ENCODE results near the gene ADSL.

ADSL gene

DNA sequence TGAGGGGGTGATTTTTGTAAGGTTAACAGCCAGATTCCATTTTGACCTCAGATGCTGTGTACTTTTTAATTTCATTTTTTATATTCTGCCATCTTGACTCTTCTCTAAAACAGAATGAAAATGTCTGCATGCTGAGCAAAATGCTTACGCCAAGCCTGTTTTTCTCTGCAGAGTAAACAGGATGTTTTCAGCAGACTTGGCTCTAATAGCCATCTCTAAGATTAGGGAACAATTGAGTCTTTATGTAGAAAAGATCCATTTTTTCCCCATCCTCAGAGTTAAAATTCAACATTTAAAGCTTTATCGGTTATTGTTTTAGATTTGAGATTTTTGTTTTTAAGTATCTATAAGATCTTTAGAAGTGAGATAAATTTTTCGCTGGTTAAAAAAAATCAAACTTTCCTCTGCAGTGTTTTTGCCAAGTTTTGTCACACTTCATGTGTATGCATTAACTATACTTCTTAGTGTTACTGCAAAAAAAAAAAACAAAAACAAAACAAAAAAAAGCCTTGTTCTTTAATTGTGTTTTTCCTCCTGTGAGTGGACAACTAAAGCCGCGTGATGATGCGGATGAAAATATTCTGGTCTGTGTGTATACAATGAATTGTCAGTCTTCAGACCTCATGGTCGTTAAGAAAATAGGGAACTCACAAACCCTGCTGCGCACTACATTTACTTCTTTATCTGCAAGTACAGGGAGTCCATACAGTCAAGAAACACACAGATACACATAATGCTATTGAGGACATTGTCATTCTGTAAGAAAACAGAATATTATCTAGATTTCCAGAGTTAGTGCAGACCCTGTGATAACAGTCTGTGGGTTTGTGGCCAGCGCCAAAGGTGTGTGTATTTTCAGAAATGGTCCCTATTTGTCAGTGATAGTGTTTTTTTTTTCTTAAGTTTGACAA is 17.5 kb upstream of the ADSL start:
- DNase-seq (ENCODE audit: low spot score), result no peak

DNA sequence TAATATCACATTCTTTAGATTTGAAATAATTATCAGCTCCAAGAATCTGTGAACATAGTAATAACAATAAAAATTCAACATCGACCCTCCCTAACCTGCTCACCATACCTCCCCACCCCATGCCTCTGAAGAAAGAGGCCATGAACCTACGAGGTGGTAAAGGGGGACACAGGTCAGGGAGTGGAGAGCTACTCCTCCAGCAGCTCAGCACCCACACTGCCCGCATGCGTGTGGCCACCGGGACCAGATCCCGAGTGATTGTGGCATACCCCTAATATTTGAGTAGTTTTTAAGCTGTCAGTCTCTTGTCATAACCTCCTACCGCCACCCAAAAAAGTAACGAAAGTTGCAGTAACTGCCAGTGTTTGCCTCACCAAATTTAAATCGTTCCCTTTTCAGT is 16.8 kb upstream of the ADSL start:
- DNase-seq (ENCODE audit: low spot score), result no peak

DNA sequence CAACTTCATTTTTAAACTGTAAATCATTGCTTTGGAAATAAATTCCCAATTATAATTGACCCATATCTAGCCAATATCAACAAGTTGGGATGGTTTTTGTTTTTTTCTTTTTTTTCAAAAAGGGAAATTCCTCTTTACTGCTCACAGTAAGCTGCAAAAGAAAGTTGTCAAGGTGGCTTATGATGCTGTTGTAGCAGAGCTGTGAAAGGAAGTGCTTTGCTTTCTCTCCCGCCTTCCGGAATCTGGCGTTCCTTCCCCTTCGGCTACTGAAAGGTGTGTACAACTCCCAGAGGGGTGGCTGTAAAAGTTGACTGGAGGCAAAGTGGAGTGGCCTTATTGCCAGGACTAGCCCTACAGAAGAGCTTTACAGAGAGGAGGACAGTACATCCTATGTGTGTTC is 16.2 kb upstream of the ADSL start:
- no peak for DNase-seq (ENCODE audit: low spot score)

DNA sequence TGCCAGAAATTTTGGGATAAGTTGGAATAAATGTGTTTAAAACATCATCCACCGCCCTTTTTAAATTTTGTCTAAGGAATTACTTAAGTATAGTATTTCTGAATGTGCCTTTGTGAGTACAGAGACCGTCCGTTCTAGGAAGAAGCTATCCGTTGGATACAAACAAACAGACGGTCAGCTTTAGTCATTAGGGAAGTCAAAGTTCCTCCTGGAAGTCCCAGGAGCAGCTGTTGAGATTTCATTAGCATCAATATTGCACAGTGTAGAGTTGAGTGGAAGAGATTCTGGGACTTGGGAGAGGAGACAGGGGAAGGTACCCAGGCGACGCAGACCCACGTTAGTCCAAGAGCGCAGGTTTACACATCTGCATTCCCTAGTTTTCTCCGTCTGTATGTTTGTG is 15.7 kb upstream of the ADSL start:
- no peak for DNase-seq (ENCODE audit: low spot score)

DNA sequence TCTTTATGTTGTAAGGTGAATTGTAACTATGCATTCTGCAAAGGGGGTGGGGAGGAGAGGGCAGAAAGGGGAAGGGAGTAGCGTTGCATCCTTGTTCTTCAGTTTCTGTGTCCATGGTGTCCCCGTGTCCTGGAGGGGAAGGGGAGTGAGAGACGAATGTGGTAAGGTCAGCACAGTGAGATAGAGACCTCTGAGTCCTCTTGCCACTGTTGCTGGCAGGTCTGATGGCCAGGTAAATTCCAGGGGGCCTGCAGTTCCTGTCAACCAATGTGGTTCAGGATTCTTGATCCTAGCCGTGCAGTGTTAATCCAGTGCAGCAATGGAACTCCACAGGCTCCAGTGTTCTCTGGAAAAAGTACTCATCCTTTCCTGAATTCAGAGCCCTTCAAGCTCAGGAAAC is 14.6 kb upstream of the ADSL start:
- DNase-seq (ENCODE audit: low spot score), result no peak

DNA sequence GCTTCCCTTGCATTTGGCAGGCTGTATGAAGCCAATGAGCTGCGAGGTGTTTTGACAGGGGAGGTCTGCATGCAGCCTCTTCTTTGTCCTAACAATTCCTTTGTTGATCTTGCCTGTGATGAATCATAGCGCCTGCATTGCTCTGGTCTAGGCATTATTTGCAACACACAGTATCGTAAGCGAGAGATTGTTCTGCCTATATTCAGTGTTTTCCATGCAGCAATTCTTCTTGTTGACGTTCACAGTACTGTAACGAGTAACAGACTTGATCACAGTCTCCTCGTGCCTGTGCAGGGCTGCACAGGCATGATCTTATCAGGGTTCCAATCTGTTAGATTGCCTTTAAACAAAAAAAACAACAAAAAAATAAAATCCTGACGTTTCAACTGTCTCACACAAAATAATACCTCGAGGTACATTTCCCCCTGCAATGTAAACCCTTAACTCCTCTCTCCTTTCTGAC is 13.9 kb upstream of the ADSL start:
- no peak for DNase-seq (ENCODE audit: low spot score)

DNA sequence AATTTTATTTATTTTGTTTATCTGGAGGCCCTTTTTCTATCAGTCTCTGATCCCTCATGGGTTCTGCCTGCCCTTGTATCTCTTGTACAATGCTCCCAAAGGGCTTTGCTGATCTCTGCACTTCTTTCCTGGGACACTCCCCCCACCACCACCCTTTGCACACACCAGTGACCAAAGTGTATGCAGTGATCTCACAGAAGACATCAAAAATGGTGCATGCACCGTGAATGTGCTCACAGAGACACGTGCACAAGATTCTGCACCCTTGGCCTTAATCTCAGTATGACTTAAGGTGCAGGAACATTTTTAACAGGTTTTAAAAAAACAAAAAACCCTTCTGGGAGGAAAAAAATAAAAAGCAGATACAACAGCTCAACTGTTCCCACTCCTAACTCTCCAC is 12.2 kb upstream of the ADSL start:
- no peak for DNase-seq (ENCODE audit: low spot score)

DNA sequence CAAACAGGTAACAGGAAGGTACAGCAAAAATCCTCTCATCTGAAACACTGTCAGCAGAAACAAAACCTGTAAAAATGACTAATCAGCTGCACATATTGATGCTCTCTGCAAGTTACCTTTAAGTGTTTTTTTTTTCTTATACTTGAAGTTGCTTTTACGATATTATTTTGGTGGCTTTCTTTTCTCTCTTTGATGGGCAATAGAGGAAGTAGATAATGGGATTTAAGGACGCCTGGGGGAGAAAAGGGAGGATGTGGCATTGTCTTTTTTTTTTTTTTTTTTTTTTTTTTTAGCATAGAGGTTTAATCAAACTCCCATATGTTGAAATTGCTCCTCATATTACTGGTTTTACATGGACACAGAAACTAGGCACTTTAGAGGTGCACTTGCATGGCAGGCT is 11.4 kb upstream of the ADSL start:
- DNase-seq (ENCODE audit: low spot score), result no peak

DNA sequence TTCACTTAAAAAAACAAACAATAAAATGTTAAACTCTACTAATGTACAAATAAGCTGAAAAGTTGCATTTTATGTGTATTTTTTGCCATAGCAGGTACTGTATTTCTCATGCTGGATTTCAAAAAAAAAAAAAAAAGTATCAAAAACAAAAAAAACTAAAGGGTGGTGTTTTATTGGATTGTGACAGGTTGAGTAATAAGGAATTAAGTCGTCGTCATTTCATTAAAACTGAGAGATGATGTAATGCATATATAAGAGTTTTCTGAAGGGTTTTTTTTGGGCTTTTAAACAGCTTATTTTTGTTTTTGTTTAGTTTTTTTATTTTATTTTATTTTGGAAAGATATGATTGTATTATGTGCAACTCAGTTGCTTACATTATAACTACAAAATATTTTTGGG is 10.9 kb upstream of the ADSL start:
- DNase-seq (ENCODE audit: low spot score), result no peak

DNA sequence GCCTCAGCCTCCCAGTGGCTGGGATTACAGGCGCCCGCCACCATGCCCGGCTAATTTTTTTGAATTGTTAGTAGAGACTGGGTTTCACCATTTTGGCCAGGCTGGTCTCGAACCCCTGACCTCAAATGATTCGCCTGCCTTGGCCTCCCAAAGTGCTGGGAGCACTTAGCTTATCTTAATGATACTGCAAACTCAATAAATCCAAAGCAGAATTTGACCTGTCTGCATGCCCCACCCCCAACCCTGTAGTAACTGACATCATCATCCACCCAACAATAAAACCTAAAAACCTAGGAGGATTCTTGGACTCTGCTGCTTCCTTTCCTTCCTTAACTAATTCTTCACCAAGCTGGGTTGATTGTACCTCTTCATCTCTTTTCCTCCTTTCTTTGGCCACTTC is 6.3 kb upstream of the ADSL start:
- DNase-seq (ENCODE audit: low spot score), result no peak

DNA sequence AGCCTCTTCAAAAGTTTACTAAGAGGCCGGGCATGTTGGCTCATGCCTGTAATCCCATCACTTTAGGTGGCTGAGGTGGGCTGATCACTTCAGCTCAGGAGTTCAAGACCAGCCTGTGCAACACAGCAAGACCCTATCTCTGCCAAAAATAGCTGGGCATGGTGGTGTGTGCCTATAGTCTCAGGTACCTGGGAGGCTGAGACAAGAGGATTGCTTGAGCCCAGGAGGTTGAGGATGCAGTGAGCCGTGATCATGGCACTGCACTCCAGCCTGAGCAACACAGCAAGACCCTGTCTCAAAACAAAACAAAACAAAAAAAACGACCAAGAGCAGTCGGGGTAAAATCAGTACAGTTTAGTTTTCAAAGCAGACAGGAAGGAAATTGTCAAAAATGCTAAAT is 4.7 kb upstream of the ADSL start:
- DNase-seq (ENCODE audit: low spot score), result no peak

DNA sequence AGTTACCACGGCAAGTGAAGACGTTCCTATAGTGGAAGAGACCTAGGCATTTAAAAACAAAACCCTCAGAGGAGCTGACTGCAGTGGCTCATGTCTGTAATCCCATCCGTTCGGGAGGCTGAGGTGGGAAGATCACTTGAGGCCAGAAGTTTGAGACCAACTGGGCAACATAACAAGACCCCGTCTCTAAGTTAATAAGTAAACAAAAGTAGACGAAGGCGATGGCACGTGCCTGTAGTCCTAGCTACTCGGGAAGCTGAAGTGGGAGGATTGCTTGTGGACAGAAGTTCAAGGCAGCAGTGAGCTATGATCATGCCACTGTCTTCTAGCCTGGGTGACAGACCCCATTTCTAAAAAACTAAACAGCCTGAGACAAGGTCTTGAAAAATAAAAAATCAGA is 3.8 kb upstream of the ADSL start:
- DNase-seq (ENCODE audit: low spot score), result no peak

DNA sequence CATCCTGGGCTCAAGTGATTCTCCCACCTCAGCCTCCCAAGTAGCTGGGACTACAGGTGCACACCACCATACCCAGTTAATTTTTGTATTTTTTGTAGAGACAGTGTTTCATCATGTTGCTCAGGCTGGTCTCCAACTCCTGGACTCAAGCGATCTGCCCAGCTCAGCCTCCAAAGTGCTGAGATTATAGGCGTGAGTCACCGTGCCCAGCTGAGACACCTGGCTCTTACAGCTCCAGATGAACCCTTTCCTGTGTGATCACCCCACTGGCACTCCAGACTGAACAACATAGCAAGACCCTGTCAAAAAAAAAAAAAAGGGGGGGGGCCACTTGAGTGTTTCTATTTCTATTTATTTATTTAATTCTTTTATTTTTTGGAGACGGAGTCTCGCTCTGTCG is 1.0 kb upstream of the ADSL start:
- DNase-seq (ENCODE audit: low spot score), result peak; percentile 19

DNA sequence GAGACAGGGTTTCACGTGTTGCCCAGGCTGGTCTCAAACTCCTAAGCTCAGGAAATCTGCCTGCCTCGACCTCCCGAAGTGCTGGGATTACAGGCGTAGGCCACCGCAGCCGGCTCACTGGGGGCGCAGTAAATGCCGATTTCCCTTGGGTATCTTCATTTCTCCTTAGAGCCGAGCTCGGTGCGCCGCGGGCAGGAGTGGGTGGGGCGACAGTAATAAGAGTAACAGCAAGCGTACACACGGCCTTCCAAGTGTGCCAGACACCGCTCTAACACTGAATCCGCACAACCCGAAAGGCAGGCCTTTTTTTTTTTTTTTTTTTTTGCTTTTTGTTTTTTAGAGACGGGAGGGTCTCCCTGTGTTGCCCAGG is 500 bp upstream of the ADSL start:
- DNase-seq (ENCODE audit: low spot score), result peak; percentile 68

DNA sequence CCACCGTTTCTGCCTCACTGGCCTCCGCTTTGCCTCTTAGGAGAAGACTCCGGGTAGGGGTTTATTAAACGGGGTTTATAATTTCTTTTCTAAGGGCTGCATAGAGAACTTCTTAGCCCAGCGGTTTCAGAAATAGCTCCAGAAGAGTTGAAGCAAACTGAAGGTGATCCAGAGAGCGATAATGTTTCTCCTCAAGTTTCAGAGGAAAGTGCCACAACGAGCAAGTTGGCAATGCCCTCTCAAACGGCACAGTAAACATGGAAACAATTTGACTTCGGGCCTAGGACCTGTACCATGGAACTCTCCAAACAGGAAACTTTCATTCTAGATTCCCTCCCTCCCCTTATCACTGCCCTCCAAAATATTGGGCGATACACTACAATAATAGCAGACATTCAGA is 1.0 kb downstream of the ADSL start:
- DNase-seq (ENCODE audit: low spot score), result peak; percentile 35

DNA sequence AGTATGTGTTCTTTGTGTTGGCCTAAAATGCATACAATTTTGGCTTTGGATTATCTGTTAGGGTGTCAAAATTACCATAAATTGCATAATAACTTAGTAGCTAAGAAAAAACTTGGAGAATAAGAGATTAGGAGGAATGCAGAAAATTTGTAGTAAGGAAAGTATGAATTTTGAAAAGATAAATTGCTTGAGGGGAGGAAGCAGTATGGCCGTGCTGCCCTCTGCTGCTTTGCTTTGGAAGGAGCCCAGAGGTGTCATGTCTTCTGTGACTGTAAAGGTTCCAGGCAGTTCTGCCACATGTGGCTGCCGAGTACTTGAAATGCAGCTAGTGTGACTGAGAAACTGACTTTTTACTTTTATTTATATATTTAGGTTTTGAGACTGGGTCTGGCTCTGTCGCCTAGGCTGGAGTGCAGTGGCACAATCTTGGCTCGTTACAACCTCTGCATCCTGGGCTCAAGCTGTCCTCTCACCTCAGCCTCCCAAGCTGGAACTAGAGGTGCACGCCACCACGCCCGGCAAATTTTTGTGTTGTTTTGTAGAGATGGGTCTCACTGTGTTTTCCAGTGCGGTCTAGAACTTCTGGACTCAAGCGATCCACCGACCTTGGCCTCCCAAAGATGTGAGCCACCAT is 1.8 kb downstream of the ADSL start:
- peak; percentile 77 for DNase-seq (ENCODE audit: low spot score)

DNA sequence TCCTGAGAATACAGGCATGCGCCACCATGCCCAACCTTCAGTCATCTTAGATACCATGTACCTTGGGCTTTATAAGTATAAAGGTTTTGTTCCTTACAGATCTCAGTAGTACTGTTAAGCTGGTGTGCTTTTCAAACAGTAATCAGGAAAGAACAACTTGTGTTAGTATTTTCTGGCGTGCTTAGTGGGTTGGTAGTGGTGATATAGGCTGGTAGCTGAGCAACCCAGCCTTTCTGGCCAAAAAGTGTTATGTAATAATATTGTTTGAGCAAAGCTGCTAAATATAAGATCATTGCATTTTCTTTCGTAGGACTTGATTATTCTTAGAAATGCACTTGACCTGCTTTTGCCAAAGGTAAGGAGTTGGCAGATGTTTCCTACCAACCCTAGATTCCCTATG is 6.5 kb downstream of the ADSL start:
- no peak for DNase-seq (ENCODE audit: low spot score)

DNA sequence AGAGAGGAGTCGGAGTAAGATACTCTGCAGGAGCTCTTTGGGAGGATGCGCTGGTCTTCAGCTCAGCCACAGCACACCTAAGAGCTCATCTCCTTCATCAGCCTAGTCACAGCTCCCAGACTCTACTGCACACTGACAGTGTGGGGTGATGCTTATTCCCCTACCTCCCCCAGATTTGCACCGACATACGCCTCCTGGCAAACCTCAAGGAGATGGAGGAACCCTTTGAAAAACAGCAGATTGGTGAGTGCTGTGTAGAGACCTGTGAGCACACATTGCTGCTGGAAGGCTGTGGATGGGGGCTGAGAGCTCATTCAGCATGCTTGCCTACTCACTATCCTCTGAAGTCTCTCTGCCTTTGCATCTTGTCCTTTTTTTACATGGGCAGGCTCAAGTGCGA is 14.8 kb downstream of the ADSL start:
- DNase-seq (ENCODE audit: low spot score), result no peak

DNA sequence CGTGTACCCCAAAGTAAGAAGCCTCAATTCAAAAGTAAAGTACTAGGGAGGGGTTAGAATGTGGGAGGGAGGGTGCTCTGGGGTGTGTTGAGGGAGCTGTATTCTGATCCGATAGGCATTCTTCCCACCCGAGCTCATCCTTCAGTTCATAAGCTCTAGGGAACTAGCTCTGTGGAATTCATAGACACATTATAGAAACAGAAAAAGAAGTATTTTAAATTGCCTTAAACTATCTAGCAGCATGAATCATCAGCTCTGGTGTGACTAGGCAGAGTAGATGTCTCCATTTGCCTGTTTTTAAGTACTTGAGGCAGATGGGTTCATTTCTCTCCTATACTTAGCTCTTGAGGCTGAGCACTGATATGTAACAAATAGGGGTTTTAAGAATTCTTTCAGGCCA is 16.8 kb downstream of the ADSL start:
- DNase-seq (ENCODE audit: low spot score), result no peak

DNA sequence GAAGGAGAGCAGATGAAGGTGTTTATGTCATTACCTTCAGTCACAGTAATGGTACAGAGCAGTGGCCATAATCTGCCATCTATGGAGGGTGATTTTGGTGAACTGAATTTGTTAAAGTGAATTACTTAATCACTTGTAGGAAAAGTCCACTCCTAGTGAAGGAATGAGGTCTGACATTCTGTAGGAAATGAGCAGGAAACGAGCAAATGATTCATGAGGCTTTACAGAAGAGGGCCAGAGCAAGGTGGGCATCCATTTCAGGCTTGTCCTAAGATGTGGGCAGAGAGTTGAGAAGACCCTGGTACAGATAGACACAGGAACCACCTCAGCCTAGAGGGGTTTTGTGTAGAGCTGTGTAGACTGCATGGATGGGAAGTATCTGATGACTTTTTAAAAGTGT is 18.1 kb downstream of the ADSL start:
- no peak for DNase-seq (ENCODE audit: low spot score)

DNA sequence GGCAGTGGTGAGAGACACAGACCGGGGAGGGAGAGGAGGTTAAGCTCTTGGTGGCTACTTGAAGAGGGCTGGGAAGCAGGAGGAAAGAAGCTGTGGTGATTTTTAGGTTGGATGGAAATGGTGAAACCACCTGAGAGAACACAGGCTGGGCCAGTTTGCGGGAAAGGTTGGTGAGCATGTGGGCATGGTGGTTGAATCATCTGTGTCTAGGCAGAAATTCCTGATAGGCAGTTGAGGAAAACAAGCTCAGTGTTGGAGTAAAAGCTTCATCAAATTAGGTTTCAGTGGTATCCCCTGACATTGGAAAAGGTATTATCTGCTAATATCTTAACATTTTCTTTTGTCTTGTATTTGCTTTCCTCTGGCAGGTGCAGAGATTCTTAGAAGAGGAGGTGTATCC is 19.8 kb downstream of the ADSL start:
- DNase-seq (ENCODE audit: low spot score), result no peak

DNA sequence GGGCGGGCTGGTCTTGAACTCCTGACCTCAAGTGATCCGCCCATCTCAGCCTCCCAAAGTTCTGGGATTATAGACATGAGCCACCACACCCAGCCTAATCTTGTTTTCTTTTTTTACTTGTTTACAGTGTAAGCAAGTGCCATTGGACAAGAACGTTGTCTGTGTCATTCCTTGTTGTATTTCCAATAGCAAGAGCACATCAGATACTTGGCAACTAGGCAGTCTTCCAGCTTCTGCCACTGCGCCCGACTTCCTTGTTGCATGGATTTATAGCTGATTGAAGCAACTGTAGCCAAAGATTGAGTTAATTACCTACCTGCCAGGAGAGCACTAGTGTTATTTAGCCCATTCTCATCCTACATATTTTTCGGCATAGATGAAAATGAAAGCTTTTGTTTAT is 21.0 kb downstream of the ADSL start:
- DNase-seq (ENCODE audit: low spot score), result no peak

DNA sequence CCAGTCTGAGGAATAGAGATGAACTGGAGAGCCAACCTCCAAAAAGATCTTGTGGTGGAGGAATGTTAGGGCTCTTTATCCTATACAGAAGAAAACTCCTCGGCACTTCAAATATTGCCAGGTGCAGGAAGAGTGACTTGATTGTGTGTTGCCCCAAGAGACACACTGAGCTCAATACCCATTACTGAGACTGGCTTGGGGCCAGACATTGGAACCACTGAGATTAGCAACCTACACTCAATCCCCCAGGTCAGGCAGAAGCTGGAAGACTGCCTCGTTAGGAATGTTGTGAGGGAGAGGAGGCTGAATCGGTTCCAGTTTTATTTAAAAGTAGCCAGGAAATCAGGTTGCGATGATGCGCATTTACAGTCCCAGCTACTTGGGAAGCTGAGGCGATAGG is 21.7 kb downstream of the ADSL start:
- DNase-seq (ENCODE audit: low spot score), result no peak

DNA sequence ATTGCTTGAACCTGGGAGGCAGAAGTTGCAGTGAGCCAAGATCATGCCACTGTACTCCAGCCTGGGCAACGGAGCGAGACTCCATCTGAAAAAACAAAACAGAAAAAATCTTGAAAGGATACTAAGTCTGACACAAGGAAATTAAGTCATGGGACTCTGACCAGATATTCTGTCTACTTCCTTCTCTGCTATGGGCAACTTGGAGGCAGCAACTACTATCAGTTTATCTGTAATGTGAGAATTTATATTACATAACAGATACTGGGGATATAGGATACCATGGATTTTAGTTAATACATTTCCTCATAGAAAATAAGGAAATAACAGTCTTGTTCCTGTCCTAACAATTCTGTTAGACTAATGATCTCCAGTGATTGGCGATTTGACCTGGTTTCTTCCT is 22.5 kb downstream of the ADSL start:
- DNase-seq (ENCODE audit: low spot score), result peak; percentile 19

All from NAMALWA (cell line).